Heart left ventricle (tissue), 13 donors: Measurements from ENCODE around the gene OGFOD1.

Source experiments
- CTCF ChIP-seq, 12 donors: fragments of 200-600 bp; sonication (generic) in 4 of 12; IDR thresholded peaks; one replicate each; pipeline versions ENCODE4 v1.5.0 to v1.8.0; 2018 to 2022; ENCODE audit warnings: antibody characterized with exemption in 12 of 12, mild to moderate bottlenecking in 5 of 12
- POLR2A ChIP-seq, 2 donors: fragments of 450-650 bp; IDR thresholded peaks; one replicate each; pipeline ENCODE4 v1.6.1; 2017; ENCODE audit warnings: antibody characterized with exemption in 2 of 2, mild to moderate bottlenecking in 2 of 2, moderate library complexity in 2 of 2
- donor health status: ischemic (EF 13 %, LVEDD 7.1; RV severe dilation, severe dysfunction).
- donor health status: DM: no; HTN: yes; CAD: no.
- donor health status: DM: no; HTN: no; CAD: no.
- donor health status: ischemic (EF 25% LVEDD 6.9; RV normal size, moderate dysfunction).
- donor health status: ischemic (EF 25% LVEDD 5.7; RV mildly dilated, moderate dysfunction).
- donor health status: ischemic (EF 35%, LVEDD 5.7; RV mildly dilated, moderate dysfunction).
- donor health status: nonischemic (EF 11% LVEDD 7.7; RV severe dilation, severe dysfunction).
- donor health status: DM: yes; HTN: yes; CAD: no.
- donor health status: PGD.
- donor health status: ischemic (EF 29% LVEDD 5.4; RV normal size, mild dysfunction).
- donor health status: nonischemic (EF 23%, LVEDD 6.1; RV moderate dilation, normal function).

GRCh38 chr16:56475201-56475600, 23.8 kb downstream of the OGFOD1 start:
- TF ChIP-seq CTCF (IDR thresholded peaks at IDR 0.05) = no peak
- TF ChIP-seq POLR2A (IDR thresholded peaks at IDR 0.05) = no peak
